Activated CD4-positive, alpha-beta T cell treated with anti-CD3 and anti-CD28 coated beads, Interleukin-2, amount 50 U/mL, for 4 hours (primary cell): ENCODE measurements around the gene TCL1A.
A peak's percentile ranks its signal among the peaks of the same experiment; 100 is the strongest.

Source experiments
- DNase-seq, 2 experiments: peaks; one replicate each; pipeline ENCODE4 v3.0.0-alpha.2; 2020

The TCL1A gene

GRCh38 chr14:95703805-95704204 is 10.1 kb downstream of the TCL1A start:
- no peak for DNase-seq

DNA sequence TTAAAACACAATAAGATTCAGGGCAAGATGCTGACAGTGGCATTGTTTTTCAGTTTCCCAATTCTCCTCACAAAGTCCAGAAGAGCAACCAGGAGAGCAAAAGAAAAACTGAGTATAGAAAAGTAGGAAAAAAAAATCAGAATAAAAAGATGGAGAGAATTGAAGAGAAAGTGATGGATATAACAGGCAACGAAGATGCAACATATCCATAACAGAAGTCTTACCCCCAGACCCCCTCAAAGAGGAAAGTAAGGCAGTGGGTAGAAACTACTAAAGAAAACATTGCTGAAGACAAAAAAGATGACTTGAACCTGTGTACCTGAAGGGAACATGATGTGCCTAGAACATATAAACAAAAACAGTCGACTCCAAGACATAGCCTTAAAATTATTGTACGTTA is 10.6 kb downstream of the TCL1A start:
- no peak for DNase-seq

GRCh38 chr14:95701846-95702221 is 12.1 kb downstream of the TCL1A start:
- no peak for DNase-seq

DNA sequence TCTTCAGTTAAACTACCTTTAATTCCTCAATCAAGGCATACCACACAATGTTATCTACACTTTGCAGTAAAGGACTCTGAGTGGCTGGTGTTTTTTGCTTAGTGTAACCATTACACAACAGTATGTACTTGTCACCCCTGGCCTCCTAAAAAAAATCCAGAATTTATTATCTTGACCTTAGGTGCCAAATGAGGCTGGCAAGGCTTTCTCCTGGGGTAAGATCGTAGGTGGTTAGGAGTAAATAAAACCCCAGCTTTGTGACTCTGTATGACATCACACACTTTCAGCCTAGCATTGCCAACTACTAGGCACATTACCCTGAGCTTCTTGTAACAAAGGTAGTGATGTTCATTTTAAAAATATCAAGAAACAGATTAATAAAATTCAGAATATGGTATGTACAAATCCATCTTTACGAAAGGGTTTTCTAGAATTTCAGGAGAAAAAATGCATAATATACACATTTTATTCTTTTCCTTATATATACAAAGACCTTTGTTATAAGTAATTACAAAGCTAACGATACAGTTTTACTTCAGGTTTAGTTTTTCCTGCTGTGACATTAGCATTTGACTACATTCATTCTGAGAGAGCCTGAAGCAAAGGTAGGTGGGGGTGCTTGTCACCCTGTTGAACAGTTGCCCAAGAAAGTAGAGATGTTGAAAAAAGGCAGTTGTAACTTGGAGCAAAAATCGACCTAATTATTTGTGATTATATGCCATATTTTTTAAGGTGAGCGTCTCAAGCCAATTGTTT is 13.5 kb downstream of the TCL1A start:
- DNase-seq: no peak

DNA sequence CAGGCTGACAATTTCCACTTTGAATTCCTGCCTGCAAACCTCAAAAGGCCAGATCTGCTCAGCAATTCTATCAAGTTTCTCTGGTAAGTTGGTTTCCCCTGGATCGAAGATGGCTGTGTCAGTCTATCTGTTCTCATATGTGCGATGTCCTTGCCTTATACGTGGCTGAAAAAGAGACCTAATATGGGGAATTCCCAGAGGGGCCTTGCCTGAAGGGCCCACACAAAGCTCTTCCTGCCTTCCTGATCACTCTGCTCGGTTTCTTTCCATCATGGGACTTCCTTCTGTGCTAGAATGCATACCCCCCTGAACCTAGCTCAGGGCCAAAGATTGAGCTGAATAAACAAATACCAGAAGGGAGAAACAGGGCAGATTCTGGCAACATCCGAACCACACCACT is 14.5 kb downstream of the TCL1A start:
- DNase-seq: no peak

- DNase-seq: no peak
These were observed 15.6 kb downstream of the TCL1A start for GRCh38 chr14:95698287-95698686.

GRCh38 chr14:95697764-95698163 is 16.2 kb downstream of the TCL1A start:
- DNase-seq: no peak

- no peak for DNase-seq
These were observed 17.2 kb downstream of the TCL1A start for GRCh38 chr14:95696741-95697140.

GRCh38 chr14:95695913-95696312 is 18.0 kb downstream of the TCL1A start:
- no peak for DNase-seq

GRCh38 chr14:95695051-95695450 is 18.9 kb downstream of the TCL1A start:
- DNase-seq: no peak

- DNase-seq: no peak
These were observed 21.8 kb downstream of the TCL1A start for GRCh38 chr14:95692109-95692508.

GRCh38 chr14:95691591-95691990 is 22.3 kb downstream of the TCL1A start:
- DNase-seq: no peak

- no peak for DNase-seq
These were observed 23.1 kb downstream of the TCL1A start for GRCh38 chr14:95690815-95691214.

DNA sequence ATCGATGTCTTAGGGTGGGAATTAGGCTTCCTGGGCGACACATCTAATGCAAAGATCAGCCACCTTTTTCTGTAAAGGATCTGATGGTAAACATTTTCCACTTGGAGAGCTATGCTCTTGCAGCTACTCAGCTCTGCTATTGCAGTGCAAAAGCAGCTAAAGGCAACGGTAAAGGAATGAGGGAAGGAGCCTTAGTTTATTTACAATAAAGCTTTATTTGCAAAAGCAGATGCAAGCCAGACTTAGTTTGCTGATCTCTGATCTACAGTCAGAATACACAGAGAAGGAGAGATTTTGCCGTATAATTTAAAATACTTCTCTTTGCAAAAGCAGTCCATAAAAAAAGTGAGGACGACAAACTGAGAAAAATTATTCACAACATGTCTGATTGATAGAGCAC is 24.5 kb downstream of the TCL1A start:
- DNase-seq: no peak

- DNase-seq: no peak
These were observed 27.0 kb downstream of the TCL1A start for GRCh38 chr14:95686935-95687334.

DNA sequence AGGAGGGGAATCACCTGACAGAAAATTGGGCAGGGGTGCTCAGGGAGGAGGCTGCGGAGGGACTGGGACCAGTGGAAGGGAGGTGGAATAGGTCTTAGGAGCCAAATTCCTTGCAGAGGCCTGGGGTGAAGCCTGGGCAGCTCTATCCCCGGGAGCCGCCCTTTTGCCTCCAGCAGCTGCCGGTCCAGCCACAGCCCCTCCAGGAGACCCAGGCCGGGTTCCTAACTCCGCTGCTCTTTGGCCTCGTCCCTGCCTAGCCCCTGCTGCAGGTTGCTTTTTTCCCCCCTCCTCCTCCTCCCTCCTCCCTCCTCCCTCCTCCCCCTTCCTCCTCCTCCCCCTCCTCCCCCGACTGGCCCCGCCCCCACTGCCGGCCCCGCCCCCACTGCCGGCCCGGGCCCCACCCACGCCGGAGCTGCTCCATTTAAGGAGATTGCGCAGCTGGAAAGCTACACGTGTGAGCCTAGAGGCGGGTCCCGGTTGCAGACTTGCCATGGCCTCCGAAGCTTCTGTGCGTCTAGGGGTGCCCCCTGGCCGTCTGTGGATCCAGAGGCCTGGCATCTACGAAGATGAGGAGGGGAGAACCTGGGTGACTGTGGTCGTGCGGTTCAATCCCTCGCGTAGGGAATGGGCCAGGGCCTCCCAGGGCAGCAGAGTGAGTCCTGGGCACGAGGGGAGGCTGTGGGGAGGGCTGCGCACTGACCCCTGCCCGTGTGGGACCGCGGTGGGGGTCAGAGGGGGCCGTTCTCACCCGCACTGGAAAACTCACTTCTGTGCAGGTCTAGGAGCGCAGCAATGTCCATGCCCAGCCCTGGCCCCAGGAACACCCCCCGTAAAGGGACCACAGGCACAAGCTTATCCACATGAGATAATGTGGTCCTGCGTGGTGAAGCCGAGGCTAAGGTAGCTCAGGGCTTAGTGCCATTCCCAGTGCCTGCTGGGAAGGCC is 27.7 kb downstream of the TCL1A start, which contains the start of gene TCL1B:
Gene TCL1B (plus strand): TSS at position 449 of the 945 bp plus-strand sequence. CDS start 42 bp downstream, at position 491.
- DNase-seq: no peak

- peak; percentile 8 to 12 for DNase-seq
These were observed 30.1 kb downstream of the TCL1A start for GRCh38 chr14:95683793-95684192.

DNA sequence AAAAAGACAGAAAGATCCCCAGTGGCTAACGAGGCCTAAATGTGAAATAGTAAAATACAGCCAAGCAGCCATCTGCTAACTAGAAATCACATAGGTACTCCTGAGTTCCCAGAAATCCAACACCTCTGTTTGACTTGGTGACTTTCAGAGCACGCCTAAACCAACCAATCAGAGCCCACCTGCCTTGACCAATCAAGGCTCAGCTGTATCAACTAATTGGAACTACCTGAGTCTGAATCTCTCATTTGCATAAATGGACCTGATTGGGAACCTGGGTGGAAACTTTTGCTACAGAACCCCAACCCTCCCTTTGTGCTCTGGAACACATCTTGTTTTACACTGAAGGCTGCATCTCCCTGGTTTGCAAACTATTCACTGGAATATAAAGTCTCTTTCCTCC is 32.8 kb downstream of the TCL1A start:
- DNase-seq: no peak

DNA sequence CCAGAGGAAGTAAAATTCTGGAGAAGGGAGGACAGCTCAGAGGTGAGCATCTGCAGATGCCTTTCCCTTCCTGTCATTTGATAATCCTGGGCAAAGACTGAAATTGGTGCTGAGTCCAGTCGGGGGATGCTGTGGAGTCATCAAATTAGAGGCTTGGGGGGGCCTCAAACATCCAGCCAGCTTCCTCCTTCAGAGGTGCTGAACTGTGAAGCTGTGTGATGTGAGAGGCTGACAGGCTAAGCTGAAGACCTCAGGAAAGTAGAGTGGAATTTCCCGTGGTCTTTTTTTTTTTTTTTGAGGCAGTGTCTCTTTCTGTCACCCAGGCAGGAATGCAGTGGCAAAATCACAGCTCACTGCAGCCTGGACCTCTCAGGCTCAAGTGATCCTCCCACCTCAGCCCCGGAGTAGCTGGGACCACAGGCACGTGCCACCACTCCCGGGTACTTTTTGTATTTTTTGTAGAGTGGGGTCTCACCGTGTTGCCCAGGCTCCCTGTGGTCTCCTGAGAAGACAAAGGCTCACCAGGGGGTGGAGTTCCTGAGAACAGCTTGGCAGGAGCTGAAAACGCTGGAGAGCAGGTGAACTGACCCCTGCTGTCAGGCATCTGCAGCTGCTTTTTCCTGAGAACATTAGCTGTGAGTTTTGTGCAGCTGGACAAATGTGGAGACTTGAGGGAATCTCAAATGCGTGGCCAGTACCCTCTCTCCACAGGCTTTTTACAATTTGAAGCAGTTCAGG is 33.8 kb downstream of the TCL1A start:
- DNase-seq: no peak

DNA sequence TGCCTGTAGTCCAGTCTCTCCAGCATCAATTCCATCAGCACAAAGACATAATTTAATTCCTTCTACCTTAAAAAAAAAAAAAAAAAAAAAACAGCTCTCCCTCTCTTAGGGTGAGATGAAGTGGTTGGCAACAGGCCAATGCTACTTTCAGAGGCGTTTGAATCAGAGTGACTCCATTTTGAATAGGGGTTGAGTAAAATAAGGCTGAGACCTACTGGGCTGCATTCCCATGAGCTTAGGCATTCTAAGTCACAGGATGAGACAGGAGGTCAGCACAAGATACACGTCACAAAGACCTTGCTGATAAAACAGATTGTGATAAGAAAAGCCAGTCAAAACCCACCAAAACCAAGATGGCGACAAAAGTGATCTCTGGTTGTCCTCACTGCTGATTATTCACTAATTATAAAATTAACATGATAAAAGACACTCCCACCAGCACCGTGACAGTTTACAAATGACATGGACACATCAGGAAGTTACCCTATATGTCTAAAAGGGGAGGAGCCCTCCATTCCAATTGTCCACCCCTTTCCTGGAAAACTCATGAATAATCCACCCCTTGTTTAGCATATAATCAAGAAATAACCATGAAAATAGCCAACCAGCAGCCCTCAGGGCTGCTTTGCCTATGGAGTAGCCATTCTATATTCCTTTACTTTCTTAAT is 34.6 kb downstream of the TCL1A start:
- no peak for DNase-seq

DNA sequence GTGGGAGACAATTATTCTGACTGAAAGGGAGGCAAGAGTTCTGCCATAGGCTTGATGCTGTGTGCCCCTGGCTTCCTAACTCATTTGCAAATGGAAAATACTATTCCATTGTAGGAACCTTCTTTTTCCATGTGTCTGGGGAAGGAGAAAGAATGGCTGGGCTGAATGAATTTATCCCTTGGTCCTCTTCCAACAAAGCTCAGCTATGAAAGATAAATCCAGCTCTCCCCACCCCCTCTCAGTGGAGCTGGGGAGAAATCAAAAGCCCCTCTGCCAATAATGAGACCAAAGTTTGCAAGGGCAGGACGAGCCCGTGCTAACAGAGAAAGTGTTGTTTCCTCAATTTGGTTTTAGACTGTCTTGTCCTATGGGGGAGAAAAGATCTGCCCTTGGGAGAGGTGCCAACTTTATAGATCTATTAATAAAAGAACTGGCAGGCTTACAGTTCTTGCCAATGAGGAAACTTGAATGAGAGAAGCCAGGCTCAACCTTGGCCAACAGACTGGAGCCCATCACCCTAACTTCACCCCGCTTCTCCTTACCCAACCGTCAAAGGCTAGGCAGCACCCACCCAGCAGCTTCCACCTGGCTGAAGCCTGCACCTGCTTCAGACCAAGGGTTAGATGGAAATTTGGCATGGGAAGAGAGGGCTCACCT is 36.6 kb downstream of the TCL1A start:
- no peak for DNase-seq

DNA sequence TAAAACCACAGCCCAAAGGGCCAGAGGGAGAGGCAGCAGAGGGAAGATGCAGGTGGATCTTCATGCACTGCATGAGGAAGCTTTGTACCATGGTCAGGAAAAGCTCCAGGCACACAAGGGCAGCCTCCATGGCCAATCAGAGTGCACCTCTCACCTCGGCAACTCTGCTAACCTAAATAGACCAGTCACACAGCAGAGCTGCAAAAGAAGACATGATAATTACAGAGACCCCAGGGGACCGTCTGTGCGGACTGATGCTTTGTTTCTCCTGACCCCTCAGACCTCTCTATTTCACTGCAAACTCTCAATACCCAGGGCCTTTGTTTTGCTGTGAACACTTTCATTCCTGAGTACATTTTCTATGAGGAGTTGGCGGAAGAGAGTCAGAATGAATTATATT is 38.4 kb downstream of the TCL1A start:
- no peak for DNase-seq
